ENCODE data around the gene HAPSTR1.
"Not testable (repeated sequence)": the region's sequence is repeated elsewhere in the genome, so short reads cannot be mapped to it uniquely, and the experiment has no call there.

The HAPSTR1 gene

GRCh38 chr16:9090960-9091866, at the start of gene HAPSTR1:
Gene HAPSTR1, plus strand, starts transcription at chr16:9091644. Its CDS starts 401 bp downstream, at chr16:9092045.
- H3K4me3 Mint-ChIP-seq = peak within 1 kb of the TSS; percentile 100

DNA sequence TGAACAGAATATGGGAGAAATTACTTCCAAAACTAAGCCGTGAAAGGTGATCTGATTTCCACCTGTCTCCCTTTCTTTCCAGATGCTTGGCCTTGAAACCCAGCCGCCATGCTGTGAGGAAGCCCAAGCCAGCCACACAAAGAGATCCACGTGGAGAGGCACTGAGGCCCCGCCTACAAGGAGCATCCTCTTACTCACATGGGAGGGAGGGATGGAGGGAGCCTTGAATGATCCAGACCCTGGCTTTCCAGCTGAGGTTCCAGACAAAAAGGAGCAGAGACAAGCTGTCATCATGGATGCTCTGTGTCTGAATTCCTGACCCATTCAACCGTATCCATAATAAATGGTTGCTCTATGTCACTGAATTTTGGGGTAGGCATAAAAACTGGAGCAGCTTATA, 48.9 kb upstream of the HAPSTR1 start:
- Mint-ChIP-seq H3K4me1 (peaks cover 8% of the 10 kb centered on the region), H3K36me3 (no peaks in the 10 kb centered on the region), H3K9me3 (peaks cover 5% of the 10 kb centered on the region), H3K27ac (no peak overlapping the region), H3K4me3 (no peak overlapping the region), H3K27me3 (peaks cover 8% of the 10 kb centered on the region)
- ATAC-seq = no peak

More at GRCh38 chr16:9090960-9091866, at the start of gene HAPSTR1:
- Mint-ChIP-seq H3K27ac (peak within 1 kb of the TSS; percentile 99), H3K36me3 (peaks cover 32% of the 10 kb centered on the region), H3K27me3 (no peaks in the 10 kb centered on the region), H3K9me3 (no peaks in the 10 kb centered on the region), H3K4me1 (peaks cover 44% of the 10 kb centered on the region)
- peak; percentile 96 for ATAC-seq

- Mint-ChIP-seq H3K9me3 (peaks cover 5% of the 10 kb centered on the region), H3K4me1 (peaks cover 14% of the 10 kb centered on the region), H3K4me3 (no peak overlapping the region), H3K27me3 (peaks cover 8% of the 10 kb centered on the region), H3K27ac (no peak overlapping the region), H3K36me3 (no peaks in the 10 kb centered on the region)
- ATAC-seq = no peak
These were observed 48.3 kb upstream of the HAPSTR1 start for GRCh38 chr16:9042964-9043680.

DNA sequence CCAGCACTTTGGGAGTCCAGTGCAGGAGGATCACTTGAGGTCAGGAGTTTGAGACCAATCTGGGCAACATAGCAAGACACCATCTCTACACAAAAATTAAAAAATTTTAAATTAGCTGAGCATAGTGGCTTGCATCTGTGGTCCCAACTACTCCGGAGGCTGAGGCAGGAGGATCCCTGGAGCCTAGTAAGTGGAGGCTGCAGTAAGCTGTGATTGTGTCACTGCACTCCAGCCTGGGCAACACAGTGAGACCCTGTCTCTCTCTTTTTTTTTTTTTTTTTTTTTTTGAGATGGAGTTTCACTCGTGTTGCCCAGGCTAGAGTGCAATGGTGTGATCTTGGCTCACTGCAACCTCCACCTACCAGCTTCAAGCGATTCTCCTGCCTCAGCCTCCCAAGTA, 45.9 kb upstream of the HAPSTR1 start:
- H3K4me3 Mint-ChIP-seq, H3K27ac Mint-ChIP-seq, H3K36me3 Mint-ChIP-seq, H3K27me3 Mint-ChIP-seq, H3K9me3 Mint-ChIP-seq, ATAC-seq: not testable (repeated sequence)
- H3K4me1 Mint-ChIP-seq = peaks cover 20% of the 10 kb centered on the region

- Mint-ChIP-seq H3K36me3 (no peaks in the 10 kb centered on the region), H3K9me3 (peaks cover 5% of the 10 kb centered on the region), H3K27ac (no peak overlapping the region), H3K27me3 (peaks cover 3% of the 10 kb centered on the region), H3K4me1 (peaks cover 20% of the 10 kb centered on the region), H3K4me3 (no peak overlapping the region)
- ATAC-seq = no peak
These were observed 44.8 kb upstream of the HAPSTR1 start for GRCh38 chr16:9046667-9047055.

DNA sequence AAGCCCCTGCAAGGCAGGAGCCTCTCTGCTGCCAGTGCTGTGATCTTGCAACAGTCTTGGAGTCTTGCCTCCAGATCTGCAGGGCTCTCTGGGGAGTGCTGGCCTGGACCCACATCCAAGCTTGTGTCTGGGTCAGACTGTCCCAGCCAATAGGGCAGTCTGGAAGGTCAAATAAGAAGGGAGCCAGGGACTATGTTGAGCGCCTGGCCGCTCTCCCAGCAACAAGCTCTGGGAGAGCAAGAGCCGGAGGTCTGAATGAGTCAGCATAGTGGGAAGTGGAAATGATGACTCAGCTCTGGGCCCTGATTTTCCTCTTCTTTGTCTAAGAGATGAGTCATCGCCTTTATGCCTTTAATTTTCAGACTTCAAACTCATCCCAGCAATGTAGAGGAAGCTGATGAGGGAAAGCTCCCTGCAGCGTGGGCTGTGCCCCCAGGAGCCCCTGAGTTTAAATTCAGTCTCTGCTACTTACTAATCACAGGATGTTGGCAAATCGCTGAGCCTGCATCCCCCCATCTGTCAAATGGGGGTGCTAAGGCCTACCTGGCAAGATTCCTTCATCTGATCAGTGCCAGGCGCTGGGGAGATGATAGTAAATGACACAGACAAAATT, 43.6 kb upstream of the HAPSTR1 start:
- ATAC-seq = peak; percentile 47
- Mint-ChIP-seq H3K4me1 (peaks cover 20% of the 10 kb centered on the region), H3K36me3 (no peaks in the 10 kb centered on the region), H3K9me3 (peaks cover 5% of the 10 kb centered on the region), H3K27me3 (peaks cover 14% of the 10 kb centered on the region), H3K4me3 (no peak overlapping the region), H3K27ac (no peak overlapping the region)

DNA sequence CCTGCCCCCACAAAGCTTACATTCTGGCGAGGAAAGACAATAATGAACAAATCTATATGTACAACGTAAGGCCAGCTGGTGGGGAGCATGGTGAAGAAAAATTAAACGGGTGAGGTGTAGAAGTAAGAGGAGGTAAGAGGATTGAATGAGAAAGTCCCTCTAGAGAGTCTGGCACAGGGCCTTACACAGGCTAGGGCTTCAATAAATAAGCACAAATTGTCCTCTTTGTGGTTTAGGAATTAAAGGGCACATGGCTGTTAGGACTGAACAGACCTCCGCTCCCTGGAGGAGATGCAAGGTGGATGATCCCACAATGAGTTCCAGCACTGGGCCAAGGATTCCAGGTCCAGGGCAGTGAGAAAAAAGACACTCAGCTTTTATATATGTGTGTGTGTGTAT, 43.1 kb upstream of the HAPSTR1 start:
- no peak overlapping the region for H3K27ac Mint-ChIP-seq
- H3K9me3 Mint-ChIP-seq = peaks cover 5% of the 10 kb centered on the region
- H3K4me3 Mint-ChIP-seq = no peak overlapping the region
- H3K36me3 Mint-ChIP-seq = no peaks in the 10 kb centered on the region
- no peak for ATAC-seq
- peaks cover 25% of the 10 kb centered on the region for H3K4me1 Mint-ChIP-seq
- H3K27me3 Mint-ChIP-seq = peaks cover 19% of the 10 kb centered on the region

- Mint-ChIP-seq H3K4me1 (peaks cover 28% of the 10 kb centered on the region), H3K36me3 (no peaks in the 10 kb centered on the region), H3K27ac (no peak overlapping the region), H3K9me3 (peaks cover 5% of the 10 kb centered on the region), H3K27me3 (peaks cover 28% of the 10 kb centered on the region), H3K4me3 (no peak overlapping the region)
- no peak for ATAC-seq
These were observed 42.2 kb upstream of the HAPSTR1 start for GRCh38 chr16:9049241-9049640.

DNA sequence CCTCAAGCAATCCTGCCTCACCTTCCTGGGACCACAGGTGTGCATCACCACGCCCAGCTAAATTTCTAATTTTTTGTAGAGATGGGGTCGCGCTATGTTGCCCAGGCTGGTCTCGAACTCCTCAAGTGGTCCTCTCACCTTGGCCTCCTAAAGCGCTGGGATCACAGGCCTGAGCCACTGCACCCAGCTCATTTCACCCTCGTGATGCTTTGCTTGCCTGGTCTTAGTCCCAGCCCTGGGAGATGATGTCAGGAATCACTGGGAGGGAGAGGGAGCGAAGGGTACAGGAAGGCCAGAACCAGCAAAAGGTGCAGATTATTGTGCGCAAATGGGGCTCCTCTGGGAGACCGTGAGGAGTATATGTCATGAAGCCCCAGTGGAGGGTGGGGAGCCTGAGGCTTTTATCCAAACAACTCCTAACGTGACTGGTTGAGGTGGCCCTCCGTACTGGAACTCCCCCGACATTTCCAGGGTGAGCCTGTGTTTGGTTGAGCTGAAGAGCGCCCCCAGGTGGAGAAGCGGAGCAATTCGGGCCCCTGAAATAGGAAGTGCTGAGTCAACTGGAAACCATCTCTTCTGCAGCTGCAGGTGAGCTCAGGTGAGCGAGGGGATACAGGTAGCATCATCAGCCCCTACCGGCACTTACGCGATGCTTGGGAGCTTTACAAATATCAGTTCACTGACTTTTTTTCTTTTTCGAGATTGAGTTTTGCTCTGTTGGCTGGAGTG, 41.2 kb upstream of the HAPSTR1 start:
- Mint-ChIP-seq H3K9me3 (peaks cover 5% of the 10 kb centered on the region), H3K36me3 (no peaks in the 10 kb centered on the region)

DNA sequence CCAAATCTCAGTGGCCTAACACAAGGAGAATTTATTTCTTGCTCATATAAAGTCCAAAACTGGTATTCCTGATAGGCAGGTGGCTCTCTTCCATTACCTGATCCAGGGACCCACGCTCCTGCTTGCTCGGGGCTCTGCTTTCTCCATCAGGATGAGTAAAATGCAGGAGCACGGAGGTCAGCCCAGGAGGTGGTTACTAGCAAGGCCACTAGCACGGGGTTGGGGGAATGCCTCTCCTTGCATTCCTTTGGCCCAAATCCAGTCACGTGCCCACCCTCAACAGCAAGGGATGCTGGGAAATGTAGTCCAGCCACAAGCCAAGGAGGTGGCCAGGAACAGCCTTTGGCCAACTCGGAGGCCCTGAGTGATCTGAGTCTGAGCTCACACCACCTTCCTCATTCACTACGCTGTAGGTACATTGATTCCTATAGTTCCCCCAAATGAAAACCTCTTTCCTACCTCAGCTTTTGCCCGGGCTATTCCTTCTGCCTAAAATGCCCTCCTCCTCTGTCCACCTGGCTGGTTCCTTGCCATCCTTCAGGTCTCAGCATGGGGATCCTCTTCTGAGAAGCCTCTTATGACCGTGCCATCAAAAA, 38.3 kb upstream of the HAPSTR1 start:
- Mint-ChIP-seq H3K4me3 (no peak overlapping the region), H3K36me3 (no peaks in the 10 kb centered on the region), H3K9me3 (no peaks in the 10 kb centered on the region), H3K27ac (no peak overlapping the region), H3K27me3 (peaks cover 32% of the 10 kb centered on the region), H3K4me1 (peaks cover 14% of the 10 kb centered on the region)
- no peak for ATAC-seq

More for the DNA sequence above, 41.2 kb upstream of the HAPSTR1 start:
- Mint-ChIP-seq H3K4me3 (no peak overlapping the region), H3K4me1 (peaks cover 28% of the 10 kb centered on the region), H3K27ac (no peak overlapping the region), H3K27me3 (peaks cover 32% of the 10 kb centered on the region)
- ATAC-seq = no peak

- no peak overlapping the region for H3K4me3 Mint-ChIP-seq
- H3K4me1 Mint-ChIP-seq = peaks cover 13% of the 10 kb centered on the region
- peaks cover 32% of the 10 kb centered on the region for H3K27me3 Mint-ChIP-seq
- no peaks in the 10 kb centered on the region for H3K36me3 Mint-ChIP-seq
- no peak for ATAC-seq
- H3K9me3 Mint-ChIP-seq = no peaks in the 10 kb centered on the region
- H3K27ac Mint-ChIP-seq = no peak overlapping the region
These were observed 37.0 kb upstream of the HAPSTR1 start for GRCh38 chr16:9054460-9054859.

DNA sequence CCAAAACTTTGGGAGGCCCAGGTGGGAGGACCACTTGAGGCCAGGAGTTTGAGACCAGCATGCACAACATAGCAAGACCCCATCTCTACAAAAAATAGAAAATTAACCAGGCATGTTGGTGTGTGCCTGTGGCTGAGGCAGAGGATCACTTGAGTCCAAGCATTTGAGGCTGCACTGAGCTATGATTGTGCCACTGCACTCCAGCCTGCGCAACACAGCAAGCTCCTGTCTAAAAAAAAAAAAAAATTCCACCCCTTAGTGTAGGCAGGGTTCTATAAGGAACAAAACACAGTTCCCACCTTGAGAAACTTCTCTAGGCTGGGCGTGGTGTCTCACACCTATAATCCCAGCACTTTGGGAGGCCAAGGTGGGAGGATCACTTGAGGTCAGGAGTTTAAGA, 36.3 kb upstream of the HAPSTR1 start:
- no peak for ATAC-seq
- Mint-ChIP-seq H3K27ac (no peak overlapping the region), H3K4me1 (peaks cover 12% of the 10 kb centered on the region), H3K36me3 (no peaks in the 10 kb centered on the region), H3K9me3 (no peaks in the 10 kb centered on the region), H3K27me3 (peaks cover 32% of the 10 kb centered on the region), H3K4me3 (no peak overlapping the region)

DNA sequence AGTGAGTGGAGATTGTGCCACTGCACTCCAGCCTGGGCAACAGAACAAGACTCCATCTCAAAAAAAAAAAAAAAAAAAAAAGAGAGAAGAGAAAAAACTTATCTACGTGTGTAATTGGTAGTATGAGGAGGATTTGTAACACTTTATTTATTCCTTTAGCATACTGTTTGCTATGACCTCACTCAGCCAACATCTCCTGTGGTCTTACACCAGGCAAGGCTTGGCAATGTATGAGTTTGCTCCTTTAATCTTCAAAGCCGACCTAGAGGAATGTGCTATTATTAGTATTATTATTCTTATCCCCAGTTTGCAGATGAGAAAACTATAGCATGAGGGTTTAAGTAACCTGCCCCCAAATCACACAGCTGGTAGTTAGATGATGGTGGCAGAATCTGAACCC, 35.8 kb upstream of the HAPSTR1 start:
- Mint-ChIP-seq H3K27ac (no peak overlapping the region), H3K4me1 (peaks cover 11% of the 10 kb centered on the region), H3K9me3 (no peaks in the 10 kb centered on the region), H3K4me3 (no peak overlapping the region), H3K27me3 (peaks cover 32% of the 10 kb centered on the region), H3K36me3 (no peaks in the 10 kb centered on the region)
- ATAC-seq = no peak

DNA sequence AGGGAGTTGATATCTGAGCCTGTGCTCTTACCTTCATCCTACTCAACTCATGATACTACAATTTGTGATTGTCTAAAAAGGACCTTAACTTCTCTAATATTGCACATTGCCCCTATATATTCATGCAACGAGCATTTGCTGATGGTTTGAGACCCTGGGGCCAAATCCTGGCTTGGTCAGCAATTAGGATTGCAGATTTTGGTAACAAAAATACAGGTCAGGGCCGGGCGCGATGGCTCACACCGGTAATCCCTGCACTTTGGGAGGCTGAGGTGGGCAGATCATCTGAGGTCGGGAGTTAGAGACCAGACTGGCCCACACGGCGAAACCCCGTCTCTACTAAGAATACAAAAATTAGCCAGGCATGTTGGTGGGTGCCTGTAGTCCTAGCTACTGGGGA, 35.4 kb upstream of the HAPSTR1 start:
- no peak overlapping the region for H3K4me3 Mint-ChIP-seq

More for the DNA sequence above, 35.4 kb upstream of the HAPSTR1 start:
- Mint-ChIP-seq H3K9me3 (no peaks in the 10 kb centered on the region), H3K27ac (no peak overlapping the region), H3K4me1 (peaks cover 15% of the 10 kb centered on the region), H3K27me3 (peaks cover 32% of the 10 kb centered on the region), H3K36me3 (no peaks in the 10 kb centered on the region)
- no peak for ATAC-seq

All from stimulated activated memory B cell treated with anti-CD40 and anti-IgM and Interleukin-4, amounts not matched to agents 10 μg/mL and 1 μg/mL and 100 μg/mL, for 72 hours (primary cell).